Astrocyte of the hippocampus (primary cell): ENCODE data around the gene RPUSD1.
"Not testable (repeated sequence)": the region's sequence is repeated elsewhere in the genome, so short reads cannot be mapped to it uniquely, and the experiment has no call there.

ENCODE experiments used
- DNase-seq: peaks from one replicate; pipeline ENCODE4 v3.0.0; 2011; ENCODE audit warnings: low read depth, low spot score

Gene RPUSD1

GRCh38 chr16:783404-784161 lies 4.6 kb downstream of the RPUSD1 start:
- DNase-seq, result no peak

GRCh38 chr16:782766-783403 lies 5.3 kb downstream of the RPUSD1 start:
- no peak for DNase-seq

- DNase-seq, result no peak
Observed at GRCh38 chr16:782258-782657, 5.9 kb downstream of the RPUSD1 start.

GRCh38 chr16:781346-782010 lies 6.7 kb downstream of the RPUSD1 start:
- DNase-seq, result no peak

- DNase-seq, result no peak
Observed at GRCh38 chr16:780296-780695, 7.9 kb downstream of the RPUSD1 start.

- DNase-seq, result no peak
Observed at GRCh38 chr16:779561-779960, 8.6 kb downstream of the RPUSD1 start.

- DNase-seq, result no peak
Observed at GRCh38 chr16:778909-779527, 9.2 kb downstream of the RPUSD1 start.

GRCh38 chr16:778447-778846 lies 9.7 kb downstream of the RPUSD1 start:
- DNase-seq, result no peak

GRCh38 chr16:777826-778225 lies 10.4 kb downstream of the RPUSD1 start:
- peak; percentile 48 for DNase-seq

GRCh38 chr16:776824-777223 lies 11.4 kb downstream of the RPUSD1 start:
- DNase-seq, result no peak

- DNase-seq, result not testable (repeated sequence)
Observed at GRCh38 chr16:776298-776697, 11.9 kb downstream of the RPUSD1 start.

- DNase-seq, result no peak
Observed at GRCh38 chr16:775236-775796, 12.9 kb downstream of the RPUSD1 start.

GRCh38 chr16:774086-775001 lies 13.8 kb downstream of the RPUSD1 start:
- no peak for DNase-seq

- DNase-seq, result no peak
Observed at GRCh38 chr16:772959-773358, 15.2 kb downstream of the RPUSD1 start.

GRCh38 chr16:770411-770810 lies 17.8 kb downstream of the RPUSD1 start:
- no peak for DNase-seq

- no peak for DNase-seq
Observed at GRCh38 chr16:769934-770333, 18.2 kb downstream of the RPUSD1 start.

- DNase-seq, result no peak
Observed at GRCh38 chr16:769184-769784, 18.9 kb downstream of the RPUSD1 start.

GRCh38 chr16:768428-768827 lies 19.8 kb downstream of the RPUSD1 start:
- no peak for DNase-seq

GRCh38 chr16:767743-768235 lies 20.4 kb downstream of the RPUSD1 start:
- DNase-seq, result no peak
